Esophagus muscularis mucosa (tissue), 3 donors: ENCODE measurements around the gene ST6GALNAC3.

Experiments used
- CTCF ChIP-seq, 3 experiments: fragments of 200-600 bp in 2 of 3; fragments of 450-650 bp in 1 of 3; sonication (generic) in 2 of 3; IDR thresholded peaks; one replicate each; pipeline ENCODE4 v1.5.1; 2017 to 2019; ENCODE audit warnings: antibody characterized with exemption in 3 of 3, mild to moderate bottlenecking in 2 of 3, moderate library complexity in 1 of 3
- POLR2A ChIP-seq: fragments of 450-650 bp; IDR thresholded peaks from one replicate; pipeline ENCODE4 v1.6.1; 2017; ENCODE audit warnings: antibody characterized with exemption, moderate library complexity, mild to moderate bottlenecking, low read depth
- POLR2AphosphoS5 ChIP-seq, 2 donors: sonication (generic); formaldehyde crosslinking; IDR thresholded peaks; one replicate each; pipeline ENCODE4 v1.6.1; 2017; ENCODE audit warnings: antibody characterized with exemption in 2 of 2

- TF ChIP-seq CTCF (IDR thresholded peaks at IDR 0.05) (no peak), POLR2AphosphoS5 (IDR thresholded peaks at IDR 0.05) (no peak), POLR2A (no peak)
Observed at GRCh38 chr1:76053021-76053420, 21.5 kb upstream of the ST6GALNAC3 start.
